Spleen (tissue), 11 donors: ENCODE results near the gene SYNPR. TPM values are rescaled to one million over a fixed set of nuclear protein-coding genes. Genes with fewer than 3 reads are reported as not detected.

Experiments used
- DNase-seq: peaks from one replicate; pipeline ENCODE4 v3.0.0-alpha.2; 2020
- H3K27ac ChIP-seq, 8 donors: fragments of 200-600 bp; sonication (generic) in 7 of 8; 1 replicate in 4 of 8; 2 replicates in 4 of 8; pipeline versions ENCODE4 v1.5.0 to v1.8.0; 2016 to 2021; ENCODE audit warnings: inconsistent platforms in 4 of 8, mild to moderate bottlenecking in 4 of 8, moderate library complexity in 1 of 8
- H3K27me3 ChIP-seq, 7 donors: fragments of 200-600 bp; sonication (generic) in 6 of 7; replicated peaks in 1 of 7; 1 replicate in 4 of 7; 2 replicates in 3 of 7; pipeline versions ENCODE4 v1.5.0 to v1.8.0; 2016 to 2021; ENCODE audit warnings: inconsistent platforms in 3 of 7, mild to moderate bottlenecking in 1 of 7
- H3K36me3 ChIP-seq, 6 donors: fragments of 200-600 bp; sonication (generic) in 5 of 6; 1 replicate in 4 of 6; 2 replicates in 2 of 6; pipeline versions ENCODE4 v1.5.0 to v1.8.0; 2016 to 2021; ENCODE audit warnings: inconsistent platforms in 2 of 6
- H3K4me1 ChIP-seq, 6 donors: fragments of 200-600 bp; sonication (generic) in 5 of 6; 1 replicate in 3 of 6; 2 replicates in 3 of 6; pipeline versions ENCODE4 v1.5.0 to v1.8.0; 2016 to 2021; ENCODE audit warnings: inconsistent platforms in 3 of 6
- H3K4me3 ChIP-seq, 8 donors: fragments of 200-600 bp; sonication (generic) in 7 of 8; 1 replicate in 4 of 8; 2 replicates in 4 of 8; pipeline versions ENCODE4 v1.5.0 to v1.8.0; 2016 to 2021; ENCODE audit warnings: inconsistent platforms in 4 of 8, mild to moderate bottlenecking in 4 of 8, moderate library complexity in 2 of 8
- H3K9me3 ChIP-seq, 8 donors: fragments of 200-600 bp; sonication (generic) in 7 of 8; 1 replicate in 4 of 8; 2 replicates in 4 of 8; pipeline versions ENCODE4 v1.5.0 to v1.8.0; 2016 to 2021; ENCODE audit warnings: inconsistent platforms in 4 of 8
- CTCF ChIP-seq, 11 experiments: fragments of 200-600 bp in 7 of 11; fragments of 450-650 bp in 4 of 11; sonication (generic) in 4 of 11; IDR thresholded peaks in 8 of 11; conservative IDR thresholded peaks in 3 of 11; 1 replicate in 7 of 11; 2 replicates in 4 of 11; pipeline versions ENCODE4 v1.4.0 to v1.8.0; 2016 to 2021; ENCODE audit warnings: antibody characterized with exemption in 11 of 11, inconsistent platforms in 4 of 11, mild to moderate bottlenecking in 1 of 11
- POLR2A ChIP-seq, 3 donors: fragments of 450-650 bp; IDR thresholded peaks; one replicate each; pipeline ENCODE4 v1.5.1; 2017; ENCODE audit warnings: antibody characterized with exemption in 3 of 3, mild to moderate bottlenecking in 1 of 3
- POLR2AphosphoS5 ChIP-seq, 3 donors: sonication (generic); formaldehyde crosslinking; IDR thresholded peaks; one replicate each; pipeline ENCODE4 v1.5.1; 2017; ENCODE audit warnings: antibody characterized with exemption in 3 of 3
- whole genome bisulfite sequencing, 5 donors: extraction: QIAGEN DNeasy Blood & Tissue Kit in 3 of 5; methylation state at CpG; one replicate each; pipeline versions ENCODE4 v1.1.5 to v1.1.7; 2013 to 2018; 5-methylcytosine and 5-hydroxymethylcytosine counted together
- intact Hi-C: fragments of 100-400 bp; cut with DNase I; formaldehyde crosslinking; loops from one replicate; pipeline ENCODE4 v1.15.0; 2023; ENCODE audit warnings: low total_unique reads
- polyA plus RNA-seq, 3 donors: library from polyadenylated mRNA; stranded (reverse); fragments of 200-250 nt; gene quantifications; one replicate each; pipeline ENCODE4 v1.2.1, GENCODE V29; 2013
- total RNA-seq, 7 donors: library from RNA; depleted of rRNA in 3 of 7; stranded (reverse); fragments of >200 nt in 3 of 7; fragmentation: NEBNext Ultra II Directional in 4 of 7; extraction: Animal tissue kit (Norgen Biotek cat#: 25700) in 4 of 7; gene quantifications; one replicate each; pipeline versions ENCODE4 v1.1.0 to v1.2.1, GENCODE V29; 2016 to 2021
- donor health status: healthy with polysubstance abuse.
- donor health status: DM: no; HTN: no; CAD: no; lungs with moderate emphysema.
- donor health status: DM: no; HTN: no; CAD: no.
- donor health status: Bipolar disorder and iron deficiency.
- donor health status: healthy.
- donor health status: DM: no; HTN: no; CAD: no.
- donor health status: DM: yes; HTN: yes; CAD: no.

The SYNPR gene
- total and polyA plus RNA-seq, 10 donors = not detected

GRCh38 chr3:63521657-63522056, 243.5 kb downstream of the SYNPR start:
- TF ChIP-seq POLR2A (IDR thresholded peaks at IDR 0.05) (no peak), POLR2AphosphoS5 (IDR thresholded peaks at IDR 0.05) (no peak), CTCF (IDR thresholded peaks at IDR 0.05 in 8 of 11, conservative IDR thresholded peaks at IDR 0.05 in 3 of 11) (no peak)
- Histone ChIP-seq H3K27me3 (no peaks in the 10 kb centered on the region), H3K4me3 (no peak overlapping the region), H3K27ac (no peak overlapping the region), H3K36me3 (no peaks in the 10 kb centered on the region), H3K4me1 (no peaks in the 10 kb centered on the region), H3K9me3 (no peaks in the 10 kb centered on the region)
- DNase-seq = no peak
- intact Hi-C loops = no loop called here
- WGBS, 5 donors = 65 to 92% (median 78%) methylated on average over 1 of the region's 1 CpG

GRCh38 chr3:63523100-63523499, 245.0 kb downstream of the SYNPR start:
- intact Hi-C loops = no loop called here
- no peaks in the 10 kb centered on the region for H3K4me1 ChIP-seq
- no peak overlapping the region for H3K27ac ChIP-seq
- no peaks in the 10 kb centered on the region for H3K27me3 ChIP-seq
- 60 to 82% (median 65%) methylated on average over 5 of the region's 5 CpGs for WGBS, 5 donors
- no peaks in the 10 kb centered on the region for H3K9me3 ChIP-seq
- TF ChIP-seq POLR2AphosphoS5 (IDR thresholded peaks at IDR 0.05) = no peak
- no peak for TF ChIP-seq POLR2A (IDR thresholded peaks at IDR 0.05)
- no peak for TF ChIP-seq CTCF (IDR thresholded peaks at IDR 0.05 in 8 of 11, conservative IDR thresholded peaks at IDR 0.05 in 3 of 11)
- no peak for DNase-seq
- no peaks in the 10 kb centered on the region for H3K36me3 ChIP-seq
- no peak overlapping the region for H3K4me3 ChIP-seq

- WGBS, 5 donors = 73 to 83% (median 79%) methylated on average over 4 of the region's 4 CpGs
- no peaks in the 10 kb centered on the region for H3K36me3 ChIP-seq
- H3K4me3 ChIP-seq = no peak overlapping the region
- no peak for DNase-seq
- no peak overlapping the region for H3K27ac ChIP-seq
- no peaks in the 10 kb centered on the region for H3K4me1 ChIP-seq
- TF ChIP-seq POLR2AphosphoS5 (IDR thresholded peaks at IDR 0.05) (no peak), POLR2A (IDR thresholded peaks at IDR 0.05) (no peak), CTCF (IDR thresholded peaks at IDR 0.05 in 8 of 11, conservative IDR thresholded peaks at IDR 0.05 in 3 of 11) (no peak)
- no peaks in the 10 kb centered on the region for H3K27me3 ChIP-seq
- H3K9me3 ChIP-seq = no peaks in the 10 kb centered on the region
- intact Hi-C loops = no loop called here
These were observed 250.4 kb downstream of the SYNPR start for GRCh38 chr3:63528325-63529000.

- TF ChIP-seq CTCF (IDR thresholded peaks at IDR 0.05 in 8 of 11, conservative IDR thresholded peaks at IDR 0.05 in 3 of 11) (no peak), POLR2AphosphoS5 (IDR thresholded peaks at IDR 0.05) (no peak), POLR2A (IDR thresholded peaks at IDR 0.05) (no peak)
- Histone ChIP-seq H3K4me3 (no peak overlapping the region), H3K27ac (no peak overlapping the region), H3K4me1 (no peaks in the 10 kb centered on the region), H3K36me3 (no peaks in the 10 kb centered on the region), H3K9me3 (no peaks in the 10 kb centered on the region), H3K27me3 (no peaks in the 10 kb centered on the region)
- no peak for DNase-seq
- WGBS, 5 donors = 83 to 93% (median 83%) methylated on average over 5 of the region's 5 CpGs
- intact Hi-C loops = no loop called here
These were observed 254.4 kb downstream of the SYNPR start for GRCh38 chr3:63532521-63532920.
